ENCODE measurements around the gene DBF4. TPM values are rescaled to one million over a fixed set of nuclear protein-coding genes. Genes with fewer than 3 reads are reported as not detected.

The DBF4 gene
- total and polyA plus RNA-seq, 9 of the 15 experiments (the other 6 are each of a cell fraction or from before 2014, with no cell fraction given): 37.8 to 145 (median 104) TPM

DNA sequence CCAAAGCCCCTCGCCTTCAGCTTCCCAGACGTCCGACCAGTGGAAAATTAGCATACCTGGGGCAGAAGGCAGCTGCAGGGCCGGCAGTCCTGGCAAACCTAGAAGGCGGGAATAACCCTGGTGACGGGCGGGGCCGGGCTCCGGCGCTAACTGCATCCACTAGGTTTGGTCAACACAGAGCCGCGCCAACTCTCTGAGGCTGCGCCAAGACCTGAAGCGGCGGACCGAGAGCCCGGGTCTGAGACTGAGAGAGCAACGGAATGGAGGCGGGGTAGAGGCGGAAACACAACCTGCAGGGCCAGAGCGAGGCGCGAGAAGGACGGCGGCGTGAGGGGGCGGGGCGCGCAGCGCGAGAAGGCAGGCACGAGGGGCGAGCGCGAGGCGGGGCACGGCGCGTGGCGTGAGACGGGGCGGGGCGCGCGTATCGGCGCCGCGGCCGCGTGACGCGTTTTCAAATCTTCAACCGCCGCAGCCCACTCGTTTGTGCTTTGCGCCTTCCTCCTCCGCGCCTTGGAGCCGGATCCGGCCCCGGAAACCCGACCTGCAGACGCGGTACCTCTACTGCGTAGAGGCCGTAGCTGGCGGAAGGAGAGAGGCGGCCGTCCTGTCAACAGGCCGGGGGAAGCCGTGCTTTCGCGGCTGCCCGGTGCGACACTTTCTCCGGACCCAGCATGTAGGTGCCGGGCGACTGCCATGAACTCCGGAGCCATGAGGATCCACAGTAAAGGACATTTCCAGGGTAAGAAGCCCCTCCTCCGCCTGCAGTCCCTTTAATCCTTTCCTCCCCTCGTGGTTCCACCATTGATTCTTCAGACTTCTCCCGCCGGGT is at the start of gene DBF4, which contains the start of gene SLC25A40 (continued):
- TF ChIP-seq ZFP36 (IDR thresholded peaks at IDR 0.05; ENCODE audit: low read depth, low read length, partially characterized antibody) (peak; percentile 4), KAT7 (CRISPR knock-in tag; IDR thresholded peaks at IDR 0.05; ENCODE audit: borderline replicate concordance) (no peak; the same call in 1 of the 2 replicates), RBM25 (IDR thresholded peaks at IDR 0.05; ENCODE audit: low read depth, low read length, severe bottlenecking) (peak; percentile 32), ASH1L (IDR thresholded peaks at IDR 0.05; ENCODE audit: borderline replicate concordance, low read depth, partially characterized antibody) (no peak), TGIF2 (CRISPR knock-in tag; IDR thresholded peaks at IDR 0.05) (peak; percentile 92), TAF15 (IDR thresholded peaks at IDR 0.05; ENCODE audit: low read depth, low read length) (no peak), HNRNPLL (IDR thresholded peaks at IDR 0.05; ENCODE audit: low read depth, low read length, poor library complexity, severe bottlenecking) (peak; percentile 99), RFX5 (IDR thresholded peaks at IDR 0.05; ENCODE audit: low read depth, low read length) (no peak), RB1 (IDR thresholded peaks at IDR 0.05; ENCODE audit: low read depth) (peak; percentile 91), GABPB1 (CRISPR knock-in tag; IDR thresholded peaks at IDR 0.05) (peak; percentile 70), ETV5 (CRISPR knock-in tag; IDR thresholded peaks at IDR 0.05; ENCODE audit: low read depth) (peak; percentile 62), PRMT5 (CRISPR knock-in tag; IDR thresholded peaks at IDR 0.05) (no peak), MYC (IDR thresholded peaks at IDR 0.05; ENCODE audit: low read depth, low read length) (peak; percentile 97), MYC (CRISPR knock-in tag; IDR thresholded peaks at IDR 0.05; ENCODE audit: borderline replicate concordance, low read depth) (peak; percentile 88; the same call in 1 of the 2 replicates), MXI1 (IDR thresholded peaks at IDR 0.05; ENCODE audit: low read depth, low read length) (peak; percentile 87), HIVEP1 (CRISPR knock-in tag; IDR thresholded peaks at IDR 0.05) (no peak)
- TF ChIP-seq, protein P1, sequence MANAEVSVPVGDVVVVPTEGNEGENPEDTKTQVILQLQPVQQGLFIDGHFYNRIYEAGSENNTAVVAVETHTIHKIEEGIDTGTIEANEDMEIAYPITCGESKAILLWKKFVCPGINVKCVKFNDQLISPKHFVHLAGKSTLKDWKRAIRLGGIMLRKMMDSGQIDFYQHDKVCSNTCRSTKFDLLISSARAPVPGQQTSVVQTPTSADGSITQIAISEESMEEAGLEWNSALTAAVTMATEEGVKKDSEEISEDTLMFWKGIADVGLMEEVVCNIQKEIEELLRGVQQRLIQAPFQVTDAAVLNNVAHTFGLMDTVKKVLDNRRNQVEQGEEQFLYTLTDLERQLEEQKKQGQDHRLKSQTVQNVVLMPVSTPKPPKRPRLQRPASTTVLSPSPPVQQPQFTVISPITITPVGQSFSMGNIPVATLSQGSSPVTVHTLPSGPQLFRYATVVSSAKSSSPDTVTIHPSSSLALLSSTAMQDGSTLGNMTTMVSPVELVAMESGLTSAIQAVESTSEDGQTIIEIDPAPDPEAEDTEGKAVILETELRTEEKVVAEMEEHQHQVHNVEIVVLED (CRISPR knock-in tag; IDR thresholded peaks at IDR 0.05): peak; percentile 99
- TF ChIP-seq, protein P2, sequence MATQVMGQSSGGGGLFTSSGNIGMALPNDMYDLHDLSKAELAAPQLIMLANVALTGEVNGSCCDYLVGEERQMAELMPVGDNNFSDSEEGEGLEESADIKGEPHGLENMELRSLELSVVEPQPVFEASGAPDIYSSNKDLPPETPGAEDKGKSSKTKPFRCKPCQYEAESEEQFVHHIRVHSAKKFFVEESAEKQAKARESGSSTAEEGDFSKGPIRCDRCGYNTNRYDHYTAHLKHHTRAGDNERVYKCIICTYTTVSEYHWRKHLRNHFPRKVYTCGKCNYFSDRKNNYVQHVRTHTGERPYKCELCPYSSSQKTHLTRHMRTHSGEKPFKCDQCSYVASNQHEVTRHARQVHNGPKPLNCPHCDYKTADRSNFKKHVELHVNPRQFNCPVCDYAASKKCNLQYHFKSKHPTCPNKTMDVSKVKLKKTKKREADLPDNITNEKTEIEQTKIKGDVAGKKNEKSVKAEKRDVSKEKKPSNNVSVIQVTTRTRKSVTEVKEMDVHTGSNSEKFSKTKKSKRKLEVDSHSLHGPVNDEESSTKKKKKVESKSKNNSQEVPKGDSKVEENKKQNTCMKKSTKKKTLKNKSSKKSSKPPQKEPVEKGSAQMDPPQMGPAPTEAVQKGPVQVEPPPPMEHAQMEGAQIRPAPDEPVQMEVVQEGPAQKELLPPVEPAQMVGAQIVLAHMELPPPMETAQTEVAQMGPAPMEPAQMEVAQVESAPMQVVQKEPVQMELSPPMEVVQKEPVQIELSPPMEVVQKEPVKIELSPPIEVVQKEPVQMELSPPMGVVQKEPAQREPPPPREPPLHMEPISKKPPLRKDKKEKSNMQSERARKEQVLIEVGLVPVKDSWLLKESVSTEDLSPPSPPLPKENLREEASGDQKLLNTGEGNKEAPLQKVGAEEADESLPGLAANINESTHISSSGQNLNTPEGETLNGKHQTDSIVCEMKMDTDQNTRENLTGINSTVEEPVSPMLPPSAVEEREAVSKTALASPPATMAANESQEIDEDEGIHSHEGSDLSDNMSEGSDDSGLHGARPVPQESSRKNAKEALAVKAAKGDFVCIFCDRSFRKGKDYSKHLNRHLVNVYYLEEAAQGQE (IDR thresholded peaks at IDR 0.05; ENCODE audit: borderline replicate concordance): peak; percentile 63
- TF ChIP-seq, protein P2 (CRISPR knock-in tag; IDR thresholded peaks at IDR 0.05; ENCODE audit: low read depth): peak; percentile 17; the same call in 1 of the 2 replicates

All from K562 (cell line).